ENCODE data around the gene SLC31A1.

- TF ChIP-seq CTCF (IDR thresholded peaks at IDR 0.05) (no peak), POLR2A (IDR thresholded peaks at IDR 0.05) (no peak)
Observed at GRCh38 chr9:113177251-113177650, 44.1 kb upstream of the SLC31A1 start.

All from testis (tissue), 2 donors.